SK-N-SH (cell line): ENCODE results near the gene SEMA3F. TPM values are rescaled to one million over a fixed set of nuclear protein-coding genes. Genes with fewer than 3 reads are reported as not detected.

Experiments
- CTCF ChIA-PET: fragments of 300-600, 350-600 bp; formaldehyde crosslinking; extraction: SDS; loops from one replicate; lab custom pipeline; 2021; lab: Yijun Ruan, JAX
- POLR2A ChIA-PET: fragments of 350-600 bp; sonication (Branson Sonifier 250); formaldehyde crosslinking; extraction: SDS; loops from one replicate; lab custom pipeline; 2020; ENCODE audit warnings: antibody characterized with exemption, inconsistent platforms; lab: Yijun Ruan, JAX
- DNase-seq: peaks from one replicate; pipeline ENCODE4 v3.0.0; 2012
- H2AFZ ChIP-seq: fragments of 200-600 bp; sonication (generic); 2 replicates; pipeline ENCODE4 v1.8.1; 2016; ENCODE audit warnings: antibody characterized with exemption, mild to moderate bottlenecking, low read depth
- H3F3A ChIP-seq: fragments of 200-600 bp; sonication (generic); replicated peaks from 2 replicates; pipeline ENCODE3; 2016; ENCODE audit warnings: antibody characterized with exemption, mild to moderate bottlenecking; ENCODE audit not compliant: insufficient read depth
- H3K27ac ChIP-seq, 2 experiments: fragments of 200-500 bp in 1 of 2; fragments of 200-600 bp in 1 of 2; sonication (Bioruptor generic) in 1 of 2; sonication (generic), shearing (Covaris generic) in 1 of 2; 2 replicates each; pipeline versions ENCODE4 v1.5.1 to v1.6.1; 2014 to 2016; ENCODE audit warnings: low read depth in 2 of 2, inconsistent platforms in 1 of 2, low read length in 1 of 2, mild to moderate bottlenecking in 1 of 2, mixed read lengths in 1 of 2
- H3K27me3 ChIP-seq: fragments of 200-600 bp; sonication (generic), shearing (Covaris generic); 2 replicates; pipeline ENCODE4 v1.6.1; 2016; ENCODE audit warnings: mixed run types; ENCODE audit not compliant: insufficient read depth
- H3K36me3 ChIP-seq, 2 experiments: fragments of 200-500 bp in 1 of 2; fragments of 200-600 bp in 1 of 2; sonication (Bioruptor generic) in 1 of 2; sonication (generic) in 1 of 2; replicated peaks in 1 of 2; 2 replicates each; pipeline versions ENCODE3 to v1.5.1; 2014 to 2016; ENCODE audit warnings: low read length in 1 of 2, mild to moderate bottlenecking in 1 of 2; ENCODE audit not compliant: insufficient read depth in 2 of 2, control insufficient read depth in 1 of 2
- H3K4me1 ChIP-seq, 2 experiments: fragments of 200-500 bp in 1 of 2; fragments of 200-600 bp in 1 of 2; sonication (Bioruptor generic) in 1 of 2; sonication (generic), shearing (Covaris generic) in 1 of 2; 2 replicates each; pipeline versions ENCODE4 v1.5.1 to v1.6.1; 2014 to 2016; ENCODE audit warnings: low read depth in 1 of 2, low read length in 1 of 2, mixed run types in 1 of 2; ENCODE audit not compliant: insufficient read depth in 2 of 2, control insufficient read depth in 1 of 2
- H3K4me2 ChIP-seq: fragments of 200-600 bp; sonication (generic), shearing (Covaris generic); 2 replicates; pipeline ENCODE4 v1.6.1; 2017; ENCODE audit warnings: mixed run types
- H3K4me3 ChIP-seq, 2 experiments: fragments of 200-500 bp in 1 of 2; fragments of 200-600 bp in 1 of 2; sonication (Bioruptor generic) in 1 of 2; sonication (generic), shearing (Covaris generic) in 1 of 2; 2 replicates each; pipeline versions ENCODE4 v1.5.1 to v1.8.1; 2014 to 2016; ENCODE audit warnings: low read depth in 2 of 2, inconsistent platforms in 1 of 2, low read length in 1 of 2, mild to moderate bottlenecking in 1 of 2, mixed read lengths in 1 of 2, moderate library complexity in 1 of 2
- H3K79me2 ChIP-seq: fragments of 200-600 bp; sonication (generic); 2 replicates; pipeline ENCODE4 v1.8.1; 2017; ENCODE audit warnings: mild to moderate bottlenecking; ENCODE audit not compliant: insufficient read depth
- H3K9ac ChIP-seq: fragments of 200-600 bp; sonication (generic); 2 replicates; pipeline ENCODE4 v1.6.1; 2017; ENCODE audit warnings: mixed run types
- H3K9me2 ChIP-seq: fragments of 200-600 bp; sonication (generic); 2 replicates; pipeline ENCODE4 v1.6.1; 2017; ENCODE audit warnings: mixed run types
- H3K9me3 ChIP-seq: fragments of 200-600 bp; sonication (generic); 2 replicates; pipeline ENCODE4 v1.6.1; 2017; ENCODE audit warnings: mixed run types, mild to moderate bottlenecking, moderate library complexity
- H4K20me1 ChIP-seq: fragments of 200-600 bp; sonication (generic); 2 replicates; pipeline ENCODE4 v1.6.1; 2017; ENCODE audit warnings: mild to moderate bottlenecking, mixed run types; ENCODE audit not compliant: insufficient read depth
- ELF1 ChIP-seq: IDR thresholded peaks from 2 replicates; pipeline ENCODE4 v1.4.0; 2012
- EP300 ChIP-seq, 2 experiments: IDR thresholded peaks; 2 replicates each; pipeline versions ENCODE4 v1.4.0 to v1.6.1; 2012; ENCODE audit warnings: borderline replicate concordance in 1 of 2, low read depth in 1 of 2, low read length in 1 of 2
- EZH2phosphoT487 ChIP-seq: fragments of 200-600 bp; sonication (generic); IDR thresholded peaks from 2 replicates; pipeline ENCODE4 v1.6.1; 2017; ENCODE audit warnings: low read depth, mixed run types, mild to moderate bottlenecking, antibody characterized with exemption, moderate library complexity, borderline replicate concordance
- FOSL2 ChIP-seq: IDR thresholded peaks from 2 replicates; pipeline ENCODE4 v1.4.0; 2012; ENCODE audit warnings: low read depth, mild to moderate bottlenecking, moderate library complexity, borderline replicate concordance
- GABPA ChIP-seq: IDR thresholded peaks from 2 replicates; pipeline ENCODE4 v1.4.0; 2012; ENCODE audit warnings: low read depth, mild to moderate bottlenecking
- IRF3 ChIP-seq: fragments of 150-350 bp; IDR thresholded peaks from 2 replicates; pipeline ENCODE4 v1.6.1; 2016; ENCODE audit warnings: mild to moderate bottlenecking, low read depth, low read length
- JUND ChIP-seq: IDR thresholded peaks from 2 replicates; pipeline ENCODE4 v1.4.0; 2012
- MXI1 ChIP-seq: IDR thresholded peaks from 2 replicates; pipeline ENCODE4 v1.6.1; 2012; ENCODE audit warnings: mild to moderate bottlenecking, low read depth, low read length, improper control_type of control experiment
- NFIC ChIP-seq: IDR thresholded peaks from 2 replicates; pipeline ENCODE4 v1.4.0; 2012; ENCODE audit warnings: borderline replicate concordance
- PBX3 ChIP-seq: IDR thresholded peaks from 2 replicates; pipeline ENCODE4; 2012
- POLR2AphosphoS5 ChIP-seq: IDR thresholded peaks from 2 replicates; pipeline ENCODE4 v1.6.1; 2012; ENCODE audit warnings: low read depth, low read length
- RAD21 ChIP-seq: IDR thresholded peaks from 2 replicates; pipeline ENCODE4 v1.6.1; 2012; ENCODE audit warnings: mild to moderate bottlenecking, low read length
- RCOR1 ChIP-seq: fragments of 150-350 bp; IDR thresholded peaks from 2 replicates; pipeline ENCODE4 v1.6.1; 2017; ENCODE audit warnings: antibody characterized with exemption, low read length
- REST ChIP-seq: IDR thresholded peaks from 2 replicates; pipeline ENCODE4 v1.6.1; 2012; ENCODE audit warnings: mild to moderate bottlenecking, low read depth, low read length, moderate library complexity
- RXRA ChIP-seq: IDR thresholded peaks from 2 replicates; pipeline ENCODE4 v1.4.0; 2012; ENCODE audit warnings: low read depth, mild to moderate bottlenecking, borderline replicate concordance
- SMC3 ChIP-seq: IDR thresholded peaks from 2 replicates; pipeline ENCODE4 v1.6.1; 2012; ENCODE audit warnings: low read depth, low read length, improper control_type of control experiment
- TCF12 ChIP-seq: IDR thresholded peaks from 2 replicates; pipeline ENCODE4 v1.4.0; 2012
- USF2 ChIP-seq: fragments of 150-350 bp; IDR thresholded peaks from 2 replicates; pipeline ENCODE4 v1.6.1; 2017; ENCODE audit warnings: antibody characterized with exemption, low read length, low read depth, borderline replicate concordance
- YY1 ChIP-seq: IDR thresholded peaks from 2 replicates; pipeline ENCODE4 v1.4.0; 2012; ENCODE audit warnings: low read depth, mild to moderate bottlenecking
- WGBS: methylation state at CpG from one replicate; pipeline ENCODE4 v1.1.6; 2017; ENCODE audit warnings: low lambda C conversion rate; 5-methylcytosine and 5-hydroxymethylcytosine counted together
- polyA plus RNA-seq, 3 experiments: library from polyadenylated mRNA; depleted of rRNA; stranded (reverse); fragments of >200 nt; gene quantifications; 2 replicates each; pipeline ENCODE4 v1.2.3, GENCODE V29; 2012

The SEMA3F gene
- polyA plus RNA-seq, 1 of the 3 experiments (the other 2 are of a cell fraction) = 30.4 TPM

- TF ChIP-seq PBX3 (no peak), FOSL2 (no peak)
These were observed 40.6 kb downstream of the SEMA3F start (continued) for GRCh38 chr3:50195501-50196252.

- H3K9ac ChIP-seq = no peak overlapping the region
- no peak for DNase-seq
- no peak overlapping the region for H3K27ac ChIP-seq
- H3K36me3 ChIP-seq = no peaks in the 10 kb centered on the region
- peaks cover 0 to 17% of the 10 kb centered on the region in 2 experiments; a peak in 1 of 4 replicates for H3K4me1 ChIP-seq
- H3K4me2 ChIP-seq = no peak overlapping the region
- H3K79me2 ChIP-seq = no peaks in the 10 kb centered on the region
- H3K9me3 ChIP-seq = no peaks in the 10 kb centered on the region
- POLR2A ChIA-PET = interaction anchor here (1.0 to 1.5 kb wide), 2 partner anchors 8 to 21 kb away, joined by 3 to 4 read pairs; partner anchors contain the start of gene SLC38A3
- 51% methylated on average over 6 of the region's 6 CpGs for WGBS
- TF ChIP-seq SMC3 = no peak
- TF ChIP-seq REST = no peak
- no peak for TF ChIP-seq POLR2AphosphoS5
- TF ChIP-seq RXRA = no peak
- no peak for TF ChIP-seq ELF1
- TF ChIP-seq YY1 = no peak
- TF ChIP-seq EP300 (IDR thresholded peaks at IDR 0.05; ENCODE audit: borderline replicate concordance in 1 of 2, low read depth in 1 of 2, low read length in 1 of 2) = no peak
- no peak for TF ChIP-seq TCF12
- no peak for TF ChIP-seq USF2
- no peak for TF ChIP-seq NFIC
- TF ChIP-seq IRF3 = no peak
- no peak for TF ChIP-seq EZH2phosphoT487
- no peak for TF ChIP-seq JUND
- no peak for TF ChIP-seq RCOR1
- TF ChIP-seq RAD21 = no peak
- no peak for TF ChIP-seq MXI1
- TF ChIP-seq GABPA = no peak
- TF ChIP-seq, all 33 proteins: peak for 0
- H3K27me3 ChIP-seq = peaks cover 51% of the 10 kb centered on the region
- H3K4me3 ChIP-seq = no peak overlapping the region
- peaks cover 4% of the 10 kb centered on the region for H3F3A ChIP-seq
- H4K20me1 ChIP-seq = no peaks in the 10 kb centered on the region
- no peaks in the 10 kb centered on the region for H3K9me2 ChIP-seq
- H2AFZ ChIP-seq = no peak overlapping the region
- CTCF ChIA-PET = interaction anchor here (3.1 to 23.1 kb wide), 6 partner anchors 10 to 78 kb away, joined by 18 to 1375 read pairs (median 138); partner anchors contain the start of genes GNAI2, LSMEM2, SEMA3B and SLC38A3
These were observed 41.2 kb downstream of the SEMA3F start for GRCh38 chr3:50196253-50196801.
